SK-N-SH (cell line): ENCODE measurements around the gene CCM2.

Experiments
- ELF1 ChIP-seq: IDR thresholded peaks from 2 replicates; pipeline ENCODE4 v1.4.0; 2012
- EP300 ChIP-seq, 2 experiments: IDR thresholded peaks; 2 replicates each; pipeline versions ENCODE4 v1.4.0 to v1.6.1; 2012; ENCODE audit warnings: borderline replicate concordance in 1 of 2, low read depth in 1 of 2, low read length in 1 of 2
- EZH2phosphoT487 ChIP-seq: fragments of 200-600 bp; sonication (generic); IDR thresholded peaks from 2 replicates; pipeline ENCODE4 v1.6.1; 2017; ENCODE audit warnings: low read depth, mixed run types, mild to moderate bottlenecking, antibody characterized with exemption, moderate library complexity, borderline replicate concordance
- FOXJ3 ChIP-seq: sonication (generic); formaldehyde crosslinking; IDR thresholded peaks from 2 replicates; pipeline ENCODE4 v1.5.1; 2020; ENCODE audit warnings: mild to moderate bottlenecking, missing genetic modification reagents
- GABPA ChIP-seq: IDR thresholded peaks from 2 replicates; pipeline ENCODE4 v1.4.0; 2012; ENCODE audit warnings: low read depth, mild to moderate bottlenecking
- GATA2 ChIP-seq: sonication (generic); formaldehyde crosslinking; IDR thresholded peaks from 2 replicates; pipeline ENCODE4 v1.5.0; 2020; ENCODE audit warnings: mild to moderate bottlenecking, missing genetic modification reagents
- JUND ChIP-seq: IDR thresholded peaks from 2 replicates; pipeline ENCODE4 v1.4.0; 2012
- NFIC ChIP-seq: IDR thresholded peaks from 2 replicates; pipeline ENCODE4 v1.4.0; 2012; ENCODE audit warnings: borderline replicate concordance
- POLR2AphosphoS5 ChIP-seq: IDR thresholded peaks from 2 replicates; pipeline ENCODE4 v1.6.1; 2012; ENCODE audit warnings: low read depth, low read length
- SIN3A ChIP-seq: IDR thresholded peaks from 2 replicates; pipeline ENCODE4 v1.6.1; 2012; ENCODE audit warnings: low read depth, mild to moderate bottlenecking, low read length, moderate library complexity, borderline replicate concordance
- SMC3 ChIP-seq: IDR thresholded peaks from 2 replicates; pipeline ENCODE4 v1.6.1; 2012; ENCODE audit warnings: low read depth, low read length, improper control_type of control experiment
- TF ChIP-seq, protein P1 (sequence below): fragments of 200-600 bp; sonication (generic); IDR thresholded peaks from 2 replicates; pipeline ENCODE4 v1.6.1; 2017; ENCODE audit warnings: antibody characterized with exemption, mild to moderate bottlenecking, moderate library complexity
- TF ChIP-seq, protein P2 (sequence below): IDR thresholded peaks from 2 replicates; pipeline ENCODE4 v1.4.0; 2012; ENCODE audit warnings: low read depth, borderline replicate concordance
- TF ChIP-seq, protein P3 (sequence below): fragments of 150-350 bp; IDR thresholded peaks from 2 replicates; pipeline ENCODE4 v1.6.1; 2017; ENCODE audit warnings: antibody characterized with exemption, low read length, low read depth, borderline replicate concordance

DNA sequence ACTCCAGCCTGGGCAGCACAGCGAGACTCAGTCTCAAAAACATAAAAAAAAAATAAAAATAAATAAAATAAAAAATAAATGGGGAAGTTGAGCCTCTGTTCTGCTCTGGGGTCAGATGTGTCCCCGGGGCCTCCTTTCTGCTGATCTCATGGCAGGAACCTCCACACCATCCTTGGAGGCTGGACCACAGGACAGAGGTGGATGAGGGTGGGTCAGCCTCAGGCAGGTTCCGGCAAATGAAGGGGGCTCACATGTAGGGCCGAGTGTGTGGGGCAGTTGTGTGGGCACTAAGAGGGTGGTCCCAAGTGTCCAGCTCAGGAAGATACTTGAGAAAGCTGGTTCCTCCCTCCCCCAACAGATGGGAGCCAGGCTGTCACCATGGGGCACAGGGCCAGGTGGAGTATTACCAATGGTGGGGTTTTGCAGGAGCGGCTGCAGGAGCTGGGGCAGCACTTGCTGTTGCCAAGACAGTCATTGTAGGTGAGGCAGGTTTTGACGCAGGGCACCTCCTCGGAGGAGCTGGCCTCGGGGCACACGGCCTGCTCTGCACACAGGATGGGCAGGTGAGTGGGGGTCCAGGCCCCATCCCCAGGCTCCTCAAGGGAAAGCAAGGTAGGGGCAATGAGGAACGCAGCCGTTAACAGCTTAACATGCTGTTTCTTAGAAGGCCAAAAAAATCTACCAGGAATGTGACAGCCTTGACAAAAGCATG is 125.3 kb downstream of the CCM2 start:
- no peak for TF ChIP-seq NFIC
- TF ChIP-seq, protein P1, sequence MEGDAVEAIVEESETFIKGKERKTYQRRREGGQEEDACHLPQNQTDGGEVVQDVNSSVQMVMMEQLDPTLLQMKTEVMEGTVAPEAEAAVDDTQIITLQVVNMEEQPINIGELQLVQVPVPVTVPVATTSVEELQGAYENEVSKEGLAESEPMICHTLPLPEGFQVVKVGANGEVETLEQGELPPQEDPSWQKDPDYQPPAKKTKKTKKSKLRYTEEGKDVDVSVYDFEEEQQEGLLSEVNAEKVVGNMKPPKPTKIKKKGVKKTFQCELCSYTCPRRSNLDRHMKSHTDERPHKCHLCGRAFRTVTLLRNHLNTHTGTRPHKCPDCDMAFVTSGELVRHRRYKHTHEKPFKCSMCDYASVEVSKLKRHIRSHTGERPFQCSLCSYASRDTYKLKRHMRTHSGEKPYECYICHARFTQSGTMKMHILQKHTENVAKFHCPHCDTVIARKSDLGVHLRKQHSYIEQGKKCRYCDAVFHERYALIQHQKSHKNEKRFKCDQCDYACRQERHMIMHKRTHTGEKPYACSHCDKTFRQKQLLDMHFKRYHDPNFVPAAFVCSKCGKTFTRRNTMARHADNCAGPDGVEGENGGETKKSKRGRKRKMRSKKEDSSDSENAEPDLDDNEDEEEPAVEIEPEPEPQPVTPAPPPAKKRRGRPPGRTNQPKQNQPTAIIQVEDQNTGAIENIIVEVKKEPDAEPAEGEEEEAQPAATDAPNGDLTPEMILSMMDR, result no peak
- no peak for TF ChIP-seq FOXJ3 (CRISPR knock-in tag)
- TF ChIP-seq, protein P2, sequence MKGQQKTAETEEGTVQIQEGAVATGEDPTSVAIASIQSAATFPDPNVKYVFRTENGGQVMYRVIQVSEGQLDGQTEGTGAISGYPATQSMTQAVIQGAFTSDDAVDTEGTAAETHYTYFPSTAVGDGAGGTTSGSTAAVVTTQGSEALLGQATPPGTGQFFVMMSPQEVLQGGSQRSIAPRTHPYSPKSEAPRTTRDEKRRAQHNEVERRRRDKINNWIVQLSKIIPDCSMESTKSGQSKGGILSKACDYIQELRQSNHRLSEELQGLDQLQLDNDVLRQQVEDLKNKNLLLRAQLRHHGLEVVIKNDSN, result no peak
- no peak for TF ChIP-seq EZH2phosphoT487
- TF ChIP-seq ELF1, result no peak
- TF ChIP-seq, protein P3, sequence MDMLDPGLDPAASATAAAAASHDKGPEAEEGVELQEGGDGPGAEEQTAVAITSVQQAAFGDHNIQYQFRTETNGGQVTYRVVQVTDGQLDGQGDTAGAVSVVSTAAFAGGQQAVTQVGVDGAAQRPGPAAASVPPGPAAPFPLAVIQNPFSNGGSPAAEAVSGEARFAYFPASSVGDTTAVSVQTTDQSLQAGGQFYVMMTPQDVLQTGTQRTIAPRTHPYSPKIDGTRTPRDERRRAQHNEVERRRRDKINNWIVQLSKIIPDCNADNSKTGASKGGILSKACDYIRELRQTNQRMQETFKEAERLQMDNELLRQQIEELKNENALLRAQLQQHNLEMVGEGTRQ, result no peak
- TF ChIP-seq GATA2 (CRISPR knock-in tag), result no peak
- TF ChIP-seq EP300 (IDR thresholded peaks at IDR 0.05; ENCODE audit: borderline replicate concordance in 1 of 2, low read depth in 1 of 2, low read length in 1 of 2), result no peak
- TF ChIP-seq GABPA, result no peak
- no peak for TF ChIP-seq SMC3
- no peak for TF ChIP-seq SIN3A
- no peak for TF ChIP-seq JUND
- no peak for TF ChIP-seq POLR2AphosphoS5
